ENCODE measurements around the gene IFNA8. TPM values are rescaled to one million over a fixed set of nuclear protein-coding genes. Genes with fewer than 3 reads are reported as not detected.

IFNA8 gene
- total RNA-seq, 2 donors from 2014 or later, result not detected

DNA sequence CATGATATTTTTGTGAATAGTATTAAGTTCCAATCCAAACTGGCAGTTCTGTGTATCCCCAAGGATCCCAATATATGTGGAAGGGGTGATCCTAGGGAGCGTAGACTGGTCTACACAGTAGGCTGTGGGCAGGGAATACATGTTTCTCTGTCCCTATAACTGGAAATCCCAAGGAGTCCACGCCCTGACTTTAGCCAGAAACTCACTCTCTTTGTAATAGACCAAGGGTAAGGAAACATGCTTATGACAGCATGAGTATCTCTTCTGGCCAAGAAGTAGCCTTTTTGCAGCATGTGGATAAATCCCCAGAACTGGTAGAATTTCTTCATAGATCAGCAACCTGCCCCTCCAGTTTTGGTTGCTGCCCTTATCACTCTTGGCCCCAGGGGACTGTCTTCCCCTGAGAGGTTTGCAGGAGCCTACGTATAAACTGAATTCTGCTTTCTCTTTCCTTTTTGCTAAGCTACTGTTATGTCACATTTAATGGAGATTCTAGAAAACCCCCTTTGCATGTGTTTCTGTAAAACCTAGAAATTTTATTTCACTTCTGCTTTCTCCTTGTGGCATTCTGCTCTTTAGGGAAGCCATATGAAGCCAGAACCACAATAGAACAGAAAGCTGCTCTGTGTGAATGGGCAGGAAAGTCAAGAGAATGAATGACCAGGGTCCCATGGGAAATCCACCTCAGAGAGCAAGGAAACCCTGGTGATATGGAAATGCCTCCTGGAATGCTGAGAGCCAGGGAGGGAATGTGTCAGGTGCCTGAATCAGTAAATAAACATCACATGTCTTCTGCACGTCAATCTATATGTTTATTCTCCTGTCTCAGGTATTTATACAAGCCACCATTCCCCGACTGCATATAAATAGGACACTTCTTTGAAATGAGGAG, 27.2 kb upstream of the IFNA8 start:
- Histone ChIP-seq H3K4me1 (no peaks in the 10 kb centered on the region), H3K9me3 (no peaks in the 10 kb centered on the region), H3K4me3 (no peak overlapping the region), H3K36me3 (replicated peaks in 1 of 2; ENCODE audit: insufficient read depth in 1 of 2, low read depth in 2 of 2) (no peaks in the 10 kb centered on the region), H3K27me3 (peaks cover 0 to 5% of the 10 kb centered on the region in 2 donors), H3K27ac (no peak overlapping the region)
- 46 to 49% methylated on average over 5 of the region's 5 CpGs for WGBS, 2 donors
- ATAC-seq (no peak), DNase-seq (no peak)
- TF ChIP-seq POLR2A (IDR thresholded peaks at IDR 0.05), result no peak
- TF ChIP-seq, protein P1, sequence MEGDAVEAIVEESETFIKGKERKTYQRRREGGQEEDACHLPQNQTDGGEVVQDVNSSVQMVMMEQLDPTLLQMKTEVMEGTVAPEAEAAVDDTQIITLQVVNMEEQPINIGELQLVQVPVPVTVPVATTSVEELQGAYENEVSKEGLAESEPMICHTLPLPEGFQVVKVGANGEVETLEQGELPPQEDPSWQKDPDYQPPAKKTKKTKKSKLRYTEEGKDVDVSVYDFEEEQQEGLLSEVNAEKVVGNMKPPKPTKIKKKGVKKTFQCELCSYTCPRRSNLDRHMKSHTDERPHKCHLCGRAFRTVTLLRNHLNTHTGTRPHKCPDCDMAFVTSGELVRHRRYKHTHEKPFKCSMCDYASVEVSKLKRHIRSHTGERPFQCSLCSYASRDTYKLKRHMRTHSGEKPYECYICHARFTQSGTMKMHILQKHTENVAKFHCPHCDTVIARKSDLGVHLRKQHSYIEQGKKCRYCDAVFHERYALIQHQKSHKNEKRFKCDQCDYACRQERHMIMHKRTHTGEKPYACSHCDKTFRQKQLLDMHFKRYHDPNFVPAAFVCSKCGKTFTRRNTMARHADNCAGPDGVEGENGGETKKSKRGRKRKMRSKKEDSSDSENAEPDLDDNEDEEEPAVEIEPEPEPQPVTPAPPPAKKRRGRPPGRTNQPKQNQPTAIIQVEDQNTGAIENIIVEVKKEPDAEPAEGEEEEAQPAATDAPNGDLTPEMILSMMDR (IDR thresholded peaks at IDR 0.05), result no peak
- intact Hi-C loops (cut with DNase I), result no loop called here

DNA sequence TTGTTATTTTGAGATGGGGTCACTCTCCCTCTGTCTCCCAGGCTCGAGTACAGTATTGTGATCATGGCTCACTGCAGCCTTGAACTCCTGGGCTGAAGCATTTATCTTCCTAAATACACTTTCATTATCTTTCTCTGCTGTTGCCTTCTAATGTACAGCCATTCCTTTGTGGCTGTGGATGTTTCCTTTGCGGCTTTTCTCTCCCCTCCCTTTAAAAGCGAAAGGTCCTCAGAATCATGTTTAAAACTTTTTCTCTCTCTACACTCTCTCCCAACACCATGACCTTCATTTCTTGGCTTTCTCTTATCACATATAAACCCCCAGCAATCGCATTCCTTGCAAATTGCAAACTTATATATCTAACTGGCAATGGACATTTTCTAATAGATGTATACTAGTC, 25.3 kb upstream of the IFNA8 start:
- no peaks in the 10 kb centered on the region for H3K36me3 ChIP-seq (replicated peaks in 1 of 2; ENCODE audit: insufficient read depth in 1 of 2, low read depth in 2 of 2)
- DNase-seq (no peak), ATAC-seq (no peak)
- TF ChIP-seq POLR2A (IDR thresholded peaks at IDR 0.05), result no peak
- TF ChIP-seq, protein P1 (IDR thresholded peaks at IDR 0.05), result no peak
- H3K9me3 ChIP-seq, result no peaks in the 10 kb centered on the region
- H3K4me1 ChIP-seq, result no peaks in the 10 kb centered on the region
- 28 to 31% methylated on average over 4 of the region's 4 CpGs for WGBS, 2 donors
- H3K27me3 ChIP-seq, result peaks cover 0 to 5% of the 10 kb centered on the region in 2 donors
- H3K4me3 ChIP-seq, result no peak overlapping the region
- H3K27ac ChIP-seq, result no peak overlapping the region
- intact Hi-C loops (cut with DNase I), result no loop called here

DNA sequence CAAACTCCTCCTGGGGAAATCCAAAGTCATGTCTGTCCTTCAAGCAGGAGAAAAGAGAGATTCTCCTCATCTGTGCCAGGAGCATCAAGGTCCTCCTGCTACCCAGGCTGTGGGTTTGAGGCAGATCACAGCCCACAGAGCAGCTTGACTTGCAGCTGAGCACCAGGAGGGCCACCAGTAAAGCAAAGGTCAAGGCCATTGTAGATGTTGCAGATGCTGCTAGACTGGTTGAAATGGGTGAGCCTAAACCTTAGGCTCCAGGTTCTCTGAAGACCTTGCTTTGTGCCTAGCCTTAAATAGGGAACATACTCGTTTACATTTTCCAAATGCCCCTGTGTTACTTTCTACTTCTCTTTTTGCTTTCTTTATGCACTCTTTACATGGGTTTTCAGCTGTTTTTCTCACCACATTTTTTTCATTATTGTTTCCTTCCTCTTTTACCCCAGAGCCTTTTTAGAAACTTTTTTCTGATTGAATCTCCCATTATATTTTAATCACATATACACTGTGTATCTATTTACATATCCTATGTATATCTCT, 23.7 kb upstream of the IFNA8 start, which contains the start of gene IFNA2:
Gene IFNA2, minus strand, starts transcription at position 268 of the 540 bp plus-strand sequence. Its CDS starts 69 bp downstream, at position 199.
- no peak for TF ChIP-seq POLR2A (IDR thresholded peaks at IDR 0.05)
- TF ChIP-seq, protein P1 (IDR thresholded peaks at IDR 0.05), result no peak
- H3K27me3 ChIP-seq, result peaks cover 0 to 5% of the 10 kb centered on the region in 2 donors
- ATAC-seq, result no peak

DNA sequence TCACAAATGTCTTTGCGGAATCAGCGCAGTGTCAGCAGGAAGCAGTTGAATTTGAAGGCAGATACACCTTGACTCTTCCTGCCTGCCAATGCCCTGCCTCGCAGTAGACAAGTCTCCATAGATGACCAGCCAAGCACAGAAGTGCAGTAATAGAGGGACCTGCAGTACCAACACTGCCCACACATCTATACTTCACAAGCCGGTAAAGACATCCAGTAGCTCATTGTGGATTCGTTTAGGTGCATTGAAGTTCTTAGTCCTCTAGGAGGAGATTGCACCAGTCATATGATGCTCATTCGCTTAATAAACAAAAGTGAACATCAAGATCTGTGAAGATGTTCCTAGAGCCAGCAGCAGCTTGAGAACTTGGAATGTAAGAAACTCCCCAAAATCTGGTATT, 16.6 kb upstream of the IFNA8 start:
- DNase-seq (no peak), ATAC-seq (no peak)
- Histone ChIP-seq H3K4me1 (no peaks in the 10 kb centered on the region), H3K27ac (no peak overlapping the region), H3K4me3 (no peak overlapping the region), H3K27me3 (no peaks in the 10 kb centered on the region), H3K9me3 (no peaks in the 10 kb centered on the region), H3K36me3 (replicated peaks in 1 of 2; ENCODE audit: insufficient read depth in 1 of 2, low read depth in 2 of 2) (no peaks in the 10 kb centered on the region)
- 64 to 69% methylated on average over 6 of the region's 6 CpGs for WGBS, 2 donors
- intact Hi-C loops (cut with DNase I), result no loop called here
- no peak for TF ChIP-seq POLR2A (IDR thresholded peaks at IDR 0.05)
- TF ChIP-seq, protein P1 (IDR thresholded peaks at IDR 0.05), result peak in 5 of 7 experiments; percentile 10 to 20 (median 15)

More for the DNA sequence above, 23.7 kb upstream of the IFNA8 start, which contains the start of gene IFNA2:
- no peak for DNase-seq
- no peaks in the 10 kb centered on the region for H3K36me3 ChIP-seq (replicated peaks in 1 of 2; ENCODE audit: insufficient read depth in 1 of 2, low read depth in 2 of 2)
- no peak within 1 kb of the TSS for H3K4me3 ChIP-seq
- no peaks in the 10 kb centered on the region for H3K4me1 ChIP-seq
- intact Hi-C loops (cut with DNase I), result no loop called here
- no peak within 1 kb of the TSS for H3K27ac ChIP-seq
- no peaks in the 10 kb centered on the region for H3K9me3 ChIP-seq
- 32 to 38% methylated on average over 1 of the region's 1 CpG for WGBS, 2 donors

Measured in body of pancreas (tissue), 4 donors.